CD4-positive, alpha-beta T cell treated with Interleukin-4 for 4 hours (primary cell): ENCODE measurements around the gene TAS2R40.
"Not testable (repeated sequence)": the region's sequence is repeated elsewhere in the genome, so short reads cannot be mapped to it uniquely, and the experiment has no call there.

Experiments
- DNase-seq: peaks from one replicate; pipeline ENCODE4 v3.0.0-alpha.2; 2020

Gene TAS2R40

GRCh38 chr7:143221737-143222136, at the start of gene TAS2R40:
Gene TAS2R40 (plus strand): TSS chr7:143222037. CDS start chr7:143222079, 42 bp downstream.
- DNase-seq, result no peak

DNA sequence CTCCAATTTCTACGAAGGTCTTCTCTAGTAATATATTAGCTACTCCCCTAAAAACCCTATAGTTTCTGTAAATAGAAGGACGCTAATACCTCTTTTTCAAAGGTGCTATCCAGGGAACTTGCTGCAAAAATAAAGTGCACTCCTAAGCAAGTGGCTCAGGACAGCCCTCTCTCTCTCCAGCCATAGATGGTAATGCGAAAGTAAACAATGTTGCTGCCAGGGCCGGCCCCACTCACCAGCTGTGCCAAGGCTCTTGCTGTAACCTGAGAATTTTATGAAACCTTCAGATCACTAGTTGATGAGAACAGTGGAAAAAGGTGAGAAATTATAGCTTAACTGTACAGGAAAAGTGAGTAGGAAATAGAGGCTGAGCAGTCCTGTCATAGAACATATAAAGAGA, 49.5 kb upstream of the TAS2R40 start:
- no peak for DNase-seq

GRCh38 chr7:143176128-143176527, 45.7 kb upstream of the TAS2R40 start:
- no peak for DNase-seq

DNA sequence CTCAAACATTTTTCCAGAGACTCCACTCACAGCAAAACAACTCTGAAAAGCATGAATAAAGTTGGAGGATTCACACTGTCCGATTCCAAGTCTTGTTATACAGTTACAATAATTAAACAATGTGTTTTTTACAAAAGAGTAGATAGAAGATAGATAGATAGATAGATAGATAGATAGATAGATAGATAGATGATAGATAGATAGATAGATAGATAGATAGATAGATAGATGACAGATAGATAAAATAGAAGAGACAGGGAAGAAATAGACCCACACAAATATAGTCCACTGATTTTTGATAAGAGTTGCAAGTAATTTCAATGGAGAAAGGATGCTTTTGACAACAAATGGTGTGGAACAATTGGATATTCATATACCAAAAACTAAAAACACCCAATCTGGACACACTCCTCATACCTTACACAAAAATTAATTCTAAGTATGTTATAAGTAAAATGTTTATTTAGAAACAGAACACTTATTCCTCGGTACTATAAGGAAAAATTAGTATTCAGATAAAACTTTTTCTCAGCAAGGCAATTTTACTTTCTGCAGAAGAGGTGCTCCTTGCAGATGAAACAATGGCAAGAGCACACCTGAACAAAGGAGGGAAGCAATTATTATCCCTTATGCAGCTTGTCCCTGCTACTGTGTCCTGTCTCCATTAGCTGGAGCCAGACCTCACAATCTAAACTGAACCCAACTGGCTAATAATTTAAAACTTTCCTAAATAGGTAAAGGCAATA, 44.3 kb upstream of the TAS2R40 start:
- no peak for DNase-seq

GRCh38 chr7:143180771-143181170, 41.1 kb upstream of the TAS2R40 start:
- not testable (repeated sequence) for DNase-seq

- no peak for DNase-seq
These were observed 40.5 kb upstream of the TAS2R40 start for GRCh38 chr7:143181349-143181748.

GRCh38 chr7:143183024-143183423, 38.8 kb upstream of the TAS2R40 start, which contains the start of gene TAS2R39:
Gene TAS2R39 (plus strand): TSS chr7:143183419. CDS start chr7:143183419, 0 bp downstream.
- no peak for DNase-seq

GRCh38 chr7:143185551-143185950, 36.3 kb upstream of the TAS2R40 start:
- no peak for DNase-seq

GRCh38 chr7:143188994-143189393, 32.8 kb upstream of the TAS2R40 start:
- no peak for DNase-seq

DNA sequence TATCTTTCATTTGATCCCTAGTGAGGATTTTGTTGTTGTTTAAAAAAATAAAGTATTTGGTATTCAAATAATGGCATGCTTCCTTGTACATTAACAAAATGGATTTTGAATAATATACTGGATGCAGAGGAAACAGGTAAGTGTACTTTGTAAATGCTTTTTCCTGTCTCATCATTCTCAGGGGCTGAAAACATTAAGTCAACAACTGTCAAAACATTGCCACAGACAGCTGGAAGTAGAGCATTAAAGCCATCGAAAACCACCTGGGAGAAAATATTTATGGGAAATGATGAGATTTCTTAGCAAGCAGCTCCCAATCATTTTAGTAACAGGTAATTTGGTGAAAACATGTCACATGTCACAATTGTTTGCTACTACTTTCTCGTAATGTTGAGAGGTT, 28.0 kb upstream of the TAS2R40 start:
- DNase-seq, result no peak

DNA sequence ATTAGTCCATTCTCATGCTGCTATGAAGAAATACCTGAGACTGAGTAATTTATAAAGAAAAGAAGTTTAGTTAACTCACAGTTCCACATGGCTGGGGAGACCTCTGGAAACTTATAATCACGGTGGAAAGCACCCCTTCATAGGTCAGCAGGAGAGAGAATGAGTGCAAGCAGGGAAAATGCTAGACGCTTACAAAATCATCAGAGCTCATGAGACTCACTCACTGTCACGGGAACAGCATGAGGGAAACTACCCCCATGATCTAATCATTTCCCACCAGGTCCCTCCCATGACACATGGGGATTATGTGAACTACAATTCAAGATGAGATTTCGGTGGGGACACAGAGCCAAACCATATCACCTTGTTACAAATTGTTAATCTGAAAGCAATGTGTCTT, 22.8 kb upstream of the TAS2R40 start:
- no peak for DNase-seq

GRCh38 chr7:143202161-143202560, 19.7 kb upstream of the TAS2R40 start:
- no peak for DNase-seq

GRCh38 chr7:143203386-143203785, 18.5 kb upstream of the TAS2R40 start:
- DNase-seq, result no peak

DNA sequence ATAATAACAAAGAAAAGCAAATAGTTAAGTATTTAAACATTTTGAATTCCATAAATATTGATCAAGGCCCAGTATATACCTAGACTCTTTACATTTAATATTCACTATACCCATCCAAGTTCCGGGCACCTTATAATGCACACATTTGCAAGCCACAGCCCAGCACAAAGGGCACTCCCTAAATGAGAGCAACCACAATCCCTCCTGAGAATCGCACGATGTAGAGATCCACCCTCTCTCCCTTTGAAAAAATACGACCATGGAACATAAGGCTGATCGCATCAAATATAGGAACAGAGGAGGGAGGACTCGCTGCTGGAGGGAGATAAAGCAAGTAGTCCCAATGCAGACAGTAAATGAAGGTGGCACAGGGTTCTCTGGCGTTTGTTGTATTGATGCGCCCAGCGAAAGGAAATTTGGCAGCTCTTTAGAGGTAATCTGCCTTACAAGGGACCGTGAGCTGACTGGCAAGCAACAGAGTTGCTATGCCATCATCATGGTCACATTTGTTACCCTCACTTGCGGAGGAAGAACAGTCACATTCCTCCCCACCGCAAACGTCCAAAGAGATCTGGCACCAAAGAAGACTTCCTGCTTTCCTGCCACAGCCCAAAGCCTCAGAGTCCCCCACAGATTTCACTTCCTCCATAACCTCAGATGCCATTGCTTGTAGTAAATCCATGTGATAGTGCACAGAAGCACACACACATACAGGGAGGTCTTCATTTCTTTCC, 16.1 kb upstream of the TAS2R40 start:
- peak; percentile 28 for DNase-seq

GRCh38 chr7:143210541-143210940, 11.3 kb upstream of the TAS2R40 start:
- no peak for DNase-seq

DNA sequence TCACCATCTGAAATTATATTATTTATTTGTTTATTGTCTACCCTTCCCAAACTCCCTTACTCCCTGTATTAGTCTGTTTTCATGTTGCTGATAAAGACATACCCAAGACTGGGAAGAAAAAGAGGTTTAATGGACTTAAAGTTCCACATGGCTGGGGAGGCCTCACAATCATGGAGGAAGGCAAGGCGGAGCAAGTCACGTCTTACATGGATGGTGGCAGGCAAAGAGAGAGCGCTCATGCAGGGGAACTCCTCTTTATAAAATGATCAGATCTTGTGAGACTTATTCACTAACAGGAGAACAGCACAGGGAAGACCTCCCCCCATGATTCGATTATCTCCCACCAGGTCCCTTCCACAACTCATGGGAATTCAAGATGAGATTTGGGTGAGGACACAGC, 8.4 kb upstream of the TAS2R40 start:
- not testable (repeated sequence) for DNase-seq

DNA sequence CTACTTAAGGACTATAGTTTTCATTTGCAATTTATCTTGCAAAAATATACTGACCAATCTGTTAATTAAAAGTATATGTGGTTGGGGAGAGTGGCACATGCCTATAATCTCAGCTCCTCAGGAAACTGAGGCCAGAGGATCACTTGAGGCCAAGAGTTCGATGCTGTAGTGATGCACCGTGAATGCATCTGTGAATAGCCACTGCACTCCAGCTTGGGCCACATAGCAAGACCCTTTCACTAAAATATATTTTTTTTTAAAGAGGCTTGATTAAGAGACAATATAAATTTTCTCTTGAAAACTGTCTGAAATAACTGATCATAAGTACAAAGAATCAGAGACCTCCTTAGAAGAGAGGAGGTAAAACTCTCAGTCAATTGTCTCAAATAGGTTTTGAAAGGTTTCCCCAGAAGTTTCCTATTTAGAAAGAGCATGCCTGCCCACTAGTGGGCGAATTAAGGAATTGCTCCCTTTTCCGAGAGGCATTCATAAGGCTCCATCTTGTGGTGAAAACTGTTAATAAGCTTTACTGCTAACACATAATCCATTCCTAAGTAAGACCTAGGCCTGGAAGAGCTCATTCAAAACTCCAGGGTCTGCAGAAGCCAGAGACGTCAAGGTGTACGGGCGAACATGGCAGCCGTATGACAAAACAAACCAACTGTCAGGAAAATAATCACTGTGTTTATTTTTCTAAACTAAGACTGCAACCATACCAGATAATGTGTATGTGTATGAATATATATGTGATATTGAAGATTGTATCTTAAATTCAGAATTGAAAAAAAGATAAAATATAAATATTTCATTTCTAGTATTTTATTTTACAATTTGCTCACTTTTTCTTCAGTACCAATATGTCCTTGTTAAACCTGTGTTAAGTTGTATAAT, 6.8 kb upstream of the TAS2R40 start:
- DNase-seq, result peak; percentile 78

DNA sequence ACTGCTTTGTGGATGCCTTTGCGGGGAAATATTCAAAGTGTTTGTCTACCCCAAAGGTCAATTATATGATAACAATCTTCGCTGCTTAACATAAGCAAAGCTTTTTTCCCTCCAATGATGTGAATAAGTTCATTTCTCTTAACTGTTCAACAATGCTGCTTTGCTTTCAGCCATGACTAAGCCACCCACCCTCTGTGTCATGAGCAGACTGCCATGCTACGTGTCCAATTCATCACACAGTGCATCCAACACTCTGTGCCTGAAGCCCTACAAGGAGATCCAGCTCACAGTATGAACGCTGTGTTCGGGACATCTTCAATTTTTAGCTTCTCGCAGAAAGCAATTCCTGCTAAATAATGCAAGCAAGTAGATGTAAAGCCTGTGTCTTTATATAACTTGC, 5.7 kb upstream of the TAS2R40 start:
- DNase-seq, result no peak

GRCh38 chr7:143216686-143217085, 5.2 kb upstream of the TAS2R40 start:
- DNase-seq, result no peak

DNA sequence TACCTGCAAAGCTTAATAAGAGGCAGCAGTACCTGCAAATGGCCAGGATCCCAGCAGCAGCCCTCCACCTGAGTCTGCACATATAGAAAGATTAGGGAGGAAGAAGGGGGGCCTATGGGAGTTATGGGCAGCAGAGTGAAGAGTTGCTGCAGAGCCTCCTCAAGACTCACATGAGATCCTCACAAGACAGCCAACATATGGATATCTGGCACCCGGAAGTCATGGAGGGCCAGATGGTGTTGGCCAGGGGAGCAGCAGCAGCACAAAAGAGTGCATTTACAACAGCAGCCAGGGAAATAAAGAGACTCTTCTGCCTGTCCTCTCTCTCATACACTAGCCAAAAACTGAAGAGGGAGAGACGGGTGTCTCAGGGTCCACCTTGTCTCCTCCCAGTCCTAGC, 4.0 kb upstream of the TAS2R40 start:
- no peak for DNase-seq

DNA sequence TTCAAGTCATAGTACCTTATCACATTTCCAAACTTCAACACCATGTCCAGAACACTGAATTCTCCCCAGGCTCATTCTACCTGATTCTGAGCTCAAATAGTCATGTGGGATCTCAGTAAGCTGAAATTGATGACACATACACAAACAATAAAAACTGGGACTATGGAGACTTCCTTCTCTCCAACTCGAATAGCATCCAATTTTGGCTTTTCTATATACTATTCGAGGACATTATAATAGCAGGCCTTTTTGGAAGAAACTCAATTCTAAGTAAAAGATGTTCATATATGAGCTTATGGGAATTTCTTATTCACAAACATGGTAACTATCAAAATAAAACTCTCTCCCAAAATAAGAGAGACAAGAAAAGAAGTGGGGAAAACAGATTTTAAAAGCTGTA, 551 bp upstream of the TAS2R40 start:
- DNase-seq, result no peak

DNA sequence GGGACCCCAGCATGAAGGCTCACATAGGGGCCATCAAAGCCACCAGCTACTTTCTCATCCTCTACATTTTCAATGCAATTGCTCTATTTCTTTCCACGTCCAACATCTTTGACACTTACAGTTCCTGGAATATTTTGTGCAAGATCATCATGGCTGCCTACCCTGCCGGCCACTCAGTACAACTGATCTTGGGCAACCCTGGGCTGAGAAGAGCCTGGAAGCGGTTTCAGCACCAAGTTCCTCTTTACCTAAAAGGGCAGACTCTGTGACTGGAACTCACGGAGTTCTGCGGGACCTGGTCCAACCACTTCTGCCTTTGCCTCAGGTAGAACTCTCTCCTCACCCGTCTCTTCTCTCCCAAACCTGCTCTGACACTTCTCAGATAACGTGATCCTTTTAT, 945 bp downstream of the TAS2R40 start:
- DNase-seq, result no peak

DNA sequence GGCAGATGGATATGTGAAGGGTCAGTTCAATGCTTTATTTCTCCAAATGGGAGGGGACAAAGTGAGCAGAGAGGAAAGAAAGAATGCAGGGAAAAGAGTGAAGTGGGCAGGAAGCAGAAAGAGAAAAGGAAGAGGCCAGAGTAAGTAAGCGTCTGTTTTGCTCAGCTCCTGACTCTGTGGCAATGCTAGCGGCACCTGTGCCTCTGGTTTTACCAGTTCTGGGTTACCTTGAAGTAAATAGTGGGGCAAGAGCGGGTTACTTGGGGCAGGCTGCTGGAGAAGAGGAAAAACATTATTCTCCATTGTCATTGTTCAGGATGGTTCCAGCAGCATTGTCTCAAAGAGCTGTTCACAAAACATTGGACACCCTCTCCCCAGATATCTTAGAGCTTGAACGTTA, 1.9 kb downstream of the TAS2R40 start:
- no peak for DNase-seq
